HG02970 (cell line): ENCODE measurements around the gene COL13A1.

Source experiments
- ATAC-seq: cut with Tn5 transposase; IDR thresholded peaks from one replicate; pipeline ENCODE4 v1.9.1; 2021; ENCODE audit warnings: mild to moderate bottlenecking, moderate library complexity, moderate number of reproducible peaks; ENCODE audit not compliant: unreplicated experiment, low FRiP score

The COL13A1 gene

DNA sequence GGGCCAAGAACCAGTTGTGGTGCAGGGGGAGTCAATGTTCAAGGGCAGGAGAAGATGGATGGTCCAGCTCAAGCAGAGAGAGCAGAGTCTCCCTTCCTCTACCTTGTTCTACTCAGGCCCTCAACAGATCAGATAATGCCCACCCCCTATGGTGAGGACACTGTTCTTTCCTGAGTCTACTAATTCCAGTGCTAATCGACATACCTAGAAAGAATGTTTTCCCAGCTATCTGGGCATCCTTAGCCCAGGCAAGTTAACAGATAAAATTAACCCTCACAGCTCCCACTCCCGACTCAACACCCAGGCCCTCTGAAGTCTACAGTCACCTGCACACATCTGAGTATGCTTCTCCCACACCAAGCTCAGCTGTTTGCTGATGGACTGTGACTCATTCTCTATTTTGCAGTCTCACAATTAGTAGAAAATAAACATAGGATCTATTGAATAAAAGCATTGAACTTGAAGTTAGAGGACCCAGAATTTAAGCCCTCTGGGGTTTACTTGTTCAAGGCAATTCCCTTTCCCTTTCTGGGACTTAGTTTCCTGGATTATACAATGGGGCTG lies 17.1 kb downstream of the COL13A1 start:
- ATAC-seq: no peak

DNA sequence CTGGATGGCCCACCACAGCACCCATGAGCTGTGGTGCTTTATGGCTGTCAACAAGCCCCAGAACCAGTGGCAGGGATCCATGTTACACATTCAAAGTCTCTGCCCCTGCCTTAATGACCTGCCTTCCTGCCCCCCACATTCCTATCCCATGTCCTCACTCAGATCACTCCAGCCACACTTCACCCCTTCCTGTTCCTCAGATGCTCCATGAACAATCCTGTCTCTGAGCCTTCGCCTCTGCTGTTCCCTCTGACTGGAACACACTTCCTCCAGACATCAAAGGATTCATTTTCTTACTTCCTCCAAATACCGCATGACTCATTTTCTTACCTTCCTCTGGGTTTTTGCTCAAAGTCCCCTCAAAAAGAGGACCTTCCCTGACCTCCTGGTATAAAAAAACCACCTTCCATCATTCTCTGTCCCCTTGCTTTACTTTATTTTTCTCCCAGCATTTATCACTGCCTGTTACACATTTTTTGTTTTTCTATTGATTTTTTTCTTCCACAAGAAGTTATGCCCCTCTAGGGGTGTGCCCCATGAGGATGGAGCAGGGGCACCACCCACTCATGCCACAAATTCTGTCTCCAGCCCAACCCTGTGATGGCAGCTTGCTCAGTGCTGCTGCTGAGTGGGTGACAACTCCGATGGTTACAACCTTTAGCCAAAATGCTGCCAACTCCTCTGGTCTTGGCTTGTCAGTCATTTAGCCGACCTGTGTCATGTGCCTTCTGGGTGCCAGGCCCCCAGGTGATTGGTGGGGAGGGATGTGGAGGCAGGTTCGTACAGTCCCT lies 18.2 kb downstream of the COL13A1 start:
- ATAC-seq: no peak

DNA sequence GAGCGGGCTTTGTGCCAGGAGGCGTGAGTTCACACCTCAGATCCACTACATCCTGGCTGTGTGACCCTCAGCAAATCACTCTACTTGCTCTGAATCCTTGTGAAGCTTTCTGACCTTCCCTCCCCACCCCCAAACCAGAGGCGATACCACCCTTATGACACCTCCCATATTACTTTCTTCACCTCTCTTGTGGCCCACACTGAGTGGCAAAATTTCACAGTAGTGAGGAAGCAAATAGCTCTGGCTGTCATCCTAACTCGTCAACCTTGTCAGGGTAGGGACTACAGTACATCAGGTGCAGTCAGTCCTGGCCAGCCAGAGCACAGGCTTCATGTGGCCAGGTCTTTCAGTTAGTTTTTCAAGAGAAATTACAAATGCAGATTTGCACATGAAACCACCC lies 19.1 kb downstream of the COL13A1 start:
- no peak for ATAC-seq

DNA sequence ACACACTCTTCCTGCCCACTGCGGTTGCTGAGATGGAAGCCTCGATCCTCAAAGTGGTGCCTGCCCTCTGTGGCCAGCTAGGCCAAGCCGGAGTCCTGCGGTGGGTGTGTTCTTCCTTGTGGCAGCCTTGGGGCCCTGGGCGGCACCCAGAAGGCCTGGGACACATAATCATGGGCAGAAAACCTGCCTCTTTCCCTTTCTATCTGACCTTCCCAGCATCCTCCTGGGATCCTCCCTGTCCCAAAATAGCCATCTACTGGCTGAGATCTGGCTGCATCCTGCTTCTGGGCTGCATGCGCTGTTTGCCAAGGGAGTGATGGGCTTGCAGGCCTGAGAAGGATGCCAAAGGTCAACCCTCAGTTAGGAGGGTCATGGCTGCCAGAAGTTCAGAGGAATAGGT lies 23.9 kb downstream of the COL13A1 start:
- ATAC-seq: no peak

DNA sequence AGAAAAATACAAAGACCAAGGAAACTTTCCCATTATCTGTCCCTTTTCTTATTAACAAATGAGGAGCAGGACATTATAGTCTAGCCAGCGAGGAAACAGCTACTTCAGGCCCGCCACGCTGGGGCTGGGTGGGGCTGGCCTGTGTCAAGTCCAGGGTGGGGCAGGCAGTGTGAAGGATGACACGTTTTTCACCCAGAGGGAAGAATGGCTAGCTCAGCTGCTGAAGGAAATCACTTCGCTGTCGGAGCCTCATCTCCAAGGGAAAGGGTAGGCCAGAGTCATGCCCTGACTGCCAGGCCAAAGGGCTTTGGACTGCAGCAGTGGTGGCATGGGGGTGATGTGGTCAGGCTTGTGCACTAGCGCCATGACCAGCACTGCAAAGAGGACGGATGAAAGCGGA lies 24.4 kb downstream of the COL13A1 start:
- ATAC-seq: no peak

GRCh38 chr10:69826789-69827554 lies 25.3 kb downstream of the COL13A1 start:
- no peak for ATAC-seq

GRCh38 chr10:69828144-69828870 lies 26.6 kb downstream of the COL13A1 start:
- no peak for ATAC-seq

- ATAC-seq: no peak
Observed at GRCh38 chr10:69829775-69830174, 28.1 kb downstream of the COL13A1 start.

GRCh38 chr10:69831231-69831855 lies 29.6 kb downstream of the COL13A1 start:
- no peak for ATAC-seq

GRCh38 chr10:69835233-69835632 lies 33.5 kb downstream of the COL13A1 start:
- no peak for ATAC-seq

- no peak for ATAC-seq
Observed at GRCh38 chr10:69835875-69836730, 34.4 kb downstream of the COL13A1 start.

DNA sequence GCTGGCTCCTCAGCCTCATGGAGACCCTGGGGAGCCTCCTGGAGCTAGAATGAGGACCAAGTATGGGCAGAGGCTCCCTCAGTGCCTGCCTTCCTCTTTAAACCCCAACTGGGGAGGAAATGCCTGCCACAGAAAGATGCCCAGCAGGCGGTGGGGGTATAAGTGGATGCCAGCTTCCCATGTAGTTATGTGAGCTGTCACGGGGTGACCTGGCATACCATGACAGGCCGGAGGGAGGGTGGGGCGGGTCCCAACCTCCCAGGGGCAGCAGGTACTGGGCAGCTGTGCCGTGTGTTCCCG lies 35.0 kb downstream of the COL13A1 start:
- no peak for ATAC-seq

- ATAC-seq: no peak
Observed at GRCh38 chr10:69837261-69837660, 35.6 kb downstream of the COL13A1 start.

GRCh38 chr10:69838418-69838817 lies 36.7 kb downstream of the COL13A1 start:
- no peak for ATAC-seq

DNA sequence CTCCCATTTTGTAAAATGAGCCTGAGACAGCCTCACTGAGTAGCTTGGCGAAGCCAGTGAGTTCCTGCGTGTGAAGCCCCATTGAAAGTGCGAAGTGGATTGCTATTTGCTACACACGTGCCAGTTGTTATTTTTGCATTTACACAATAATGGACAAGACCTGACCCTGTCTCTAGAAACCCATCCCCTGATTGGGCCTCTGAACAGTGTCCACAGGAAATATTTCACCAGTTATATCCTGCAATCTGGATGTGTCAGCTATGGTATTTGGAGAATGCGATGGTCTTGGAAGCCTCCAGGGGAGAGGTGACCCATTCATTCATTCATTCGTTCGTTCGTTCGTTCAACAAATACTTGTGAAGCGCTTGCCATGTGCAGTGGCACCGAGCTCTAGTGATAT lies 37.1 kb downstream of the COL13A1 start:
- no peak for ATAC-seq

DNA sequence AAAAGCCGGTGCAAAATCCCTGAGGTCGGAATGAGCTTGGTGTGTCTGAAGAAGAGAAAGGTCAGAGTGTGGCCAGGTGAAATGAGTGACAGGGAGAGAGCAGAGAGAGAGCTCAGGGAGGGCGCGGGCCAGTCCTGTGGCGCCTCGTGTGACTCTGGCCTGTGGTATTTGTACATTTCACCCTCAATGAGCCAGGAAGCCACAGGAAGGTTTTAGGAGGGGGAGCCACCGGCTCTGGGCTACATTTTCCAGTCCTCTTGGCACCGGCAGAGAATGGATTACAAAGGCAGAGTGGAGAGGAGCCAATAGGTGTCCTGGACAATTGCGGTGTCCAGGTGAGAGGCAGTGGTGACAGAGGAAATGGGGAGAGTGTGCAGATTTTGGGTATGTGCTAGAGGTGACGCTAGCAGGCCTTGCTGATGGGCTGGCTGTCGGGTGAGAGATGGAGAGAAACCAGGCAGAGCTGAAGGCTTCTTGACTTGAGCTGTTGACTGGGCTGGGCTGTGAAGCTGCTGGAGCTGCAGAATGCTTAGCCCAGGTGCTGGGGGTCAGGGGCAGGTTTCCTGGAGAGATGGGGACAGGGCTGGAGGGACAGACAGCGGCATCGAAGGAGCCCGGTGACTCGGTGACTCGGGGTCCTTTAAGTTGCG lies 38.1 kb downstream of the COL13A1 start:
- ATAC-seq: no peak

DNA sequence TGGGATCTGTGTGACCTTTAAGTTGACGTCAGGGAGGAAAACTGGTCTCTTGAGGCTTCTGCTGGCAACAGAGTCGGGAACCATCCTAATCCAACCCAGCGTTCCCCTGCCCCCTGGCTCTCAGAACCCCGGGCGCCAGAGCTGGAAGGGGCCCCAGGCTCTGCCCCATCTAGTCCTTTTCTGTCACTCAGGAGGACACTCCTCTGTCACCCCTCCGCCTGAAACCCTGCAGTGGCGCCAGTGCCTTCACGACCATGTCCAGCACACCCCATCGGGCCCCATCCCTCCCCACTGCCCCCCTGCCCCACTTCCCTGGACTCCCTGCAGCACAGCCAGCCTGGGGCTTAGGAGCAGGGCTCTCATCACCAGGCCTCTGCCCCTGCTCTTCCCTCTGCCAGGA lies 39.1 kb downstream of the COL13A1 start:
- no peak for ATAC-seq

- ATAC-seq: no peak
Observed at GRCh38 chr10:69842020-69842419, 40.3 kb downstream of the COL13A1 start.

DNA sequence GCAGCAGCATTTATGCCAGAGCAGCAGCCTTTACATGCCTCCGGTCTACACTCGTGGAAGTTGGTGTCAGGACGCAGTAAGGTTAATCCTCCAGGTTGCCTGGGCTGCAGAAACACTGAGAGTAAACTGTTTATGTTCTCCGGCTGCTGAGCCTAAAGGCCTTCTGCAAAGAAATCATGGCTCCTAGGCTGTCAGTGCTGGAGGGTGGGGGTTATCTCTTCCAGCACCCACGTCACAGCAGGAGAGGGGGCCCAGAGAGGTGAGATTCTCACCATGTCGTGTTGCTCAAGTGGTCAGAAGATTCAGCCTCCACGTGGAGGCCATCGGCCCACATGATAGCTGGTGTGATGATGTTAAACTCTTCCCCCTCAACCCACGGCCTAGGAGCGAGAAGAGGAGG lies 41.2 kb downstream of the COL13A1 start:
- ATAC-seq: no peak
